PC-3 (cell line): Measurements from ENCODE around the gene ABAT. TPM values are rescaled to one million over a fixed set of nuclear protein-coding genes. Genes with fewer than 3 reads are reported as not detected.
"Not testable (repeated sequence)": the region's sequence is repeated elsewhere in the genome, so short reads cannot be mapped to it uniquely, and the experiment has no call there.

ENCODE experiments used
- ATAC-seq: fragments of 200-7000 bp; cut with Tn5 transposase; 2 replicates; pipeline ENCODE4 v1.9.1; 2020; ENCODE audit warnings: mild to moderate bottlenecking, moderate library complexity
- BruUV-seq: library from RNA; stranded (reverse); fragments of 400-500 nt; replicated peaks from 2 replicates; lab custom pipeline; 2021; lab: Mats Ljungman, UMichigan
- CTCF ChIA-PET: fragments of 300-600 bp; sonication (Branson Sonifier 250); formaldehyde crosslinking; loops from one replicate; lab custom pipeline; 2022; ENCODE audit warnings: antibody characterized with exemption; lab: Charles Lee
- POLR2A ChIA-PET: fragments of 300-600 bp; sonication (Branson Sonifier 250); formaldehyde crosslinking; loops from one replicate; lab custom pipeline; 2022; ENCODE audit warnings: antibody characterized with exemption; ENCODE audit not compliant: unreplicated experiment; lab: Charles Lee
- DNase-seq: peaks from one replicate; pipeline ENCODE4 v3.0.0-alpha.2; 2015
- H2AFZ ChIP-seq: fragments of 300-600 bp; sonication (generic); 2 replicates; pipeline ENCODE4 v1.6.0; 2016; ENCODE audit warnings: antibody characterized with exemption, low read length
- H3F3A ChIP-seq: fragments of 300-600 bp; sonication (generic); one replicate; pipeline ENCODE4 v1.6.0; 2017; ENCODE audit warnings: antibody characterized with exemption, low read length, control low read depth, mild to moderate bottlenecking; ENCODE audit not compliant: unreplicated experiment
- H3K27ac ChIP-seq: fragments of 300-600 bp; sonication (generic); 2 replicates; pipeline ENCODE4 v1.5.1; 2016; ENCODE audit warnings: mild to moderate bottlenecking, low read length
- H3K27me3 ChIP-seq: fragments of 300-600 bp; sonication (generic); 2 replicates; pipeline ENCODE4 v1.6.1; 2016; ENCODE audit warnings: low read length, mixed read lengths
- H3K36me3 ChIP-seq: fragments of 300-600 bp; sonication (generic); 2 replicates; pipeline ENCODE4 v1.6.1; 2016; ENCODE audit warnings: low read depth, mixed run types, low read length, mixed read lengths
- H3K4me1 ChIP-seq: fragments of 300-600 bp; sonication (generic); 2 replicates; pipeline ENCODE4 v1.5.1; 2016; ENCODE audit warnings: low read length; ENCODE audit not compliant: insufficient read depth
- H3K4me2 ChIP-seq: fragments of 300-600 bp; sonication (generic); 2 replicates; pipeline ENCODE4 v1.6.0; 2016; ENCODE audit warnings: low read length
- H3K4me3 ChIP-seq: fragments of 300-600 bp; sonication (generic); 2 replicates; pipeline ENCODE4 v1.5.1; 2016; ENCODE audit warnings: mild to moderate bottlenecking, low read length, mixed read lengths
- H3K79me2 ChIP-seq: fragments of 300-600 bp; sonication (generic); 2 replicates; pipeline ENCODE4 v1.6.1; 2017; ENCODE audit warnings: low read length, mixed read lengths
- H3K9ac ChIP-seq: fragments of 300-600 bp; sonication (generic); 2 replicates; pipeline ENCODE4 v1.6.0; 2016; ENCODE audit warnings: mild to moderate bottlenecking, low read length
- H3K9me2 ChIP-seq: fragments of 300-600 bp; sonication (generic); replicated peaks from 2 replicates; pipeline ENCODE4 v1.6.1; 2016; ENCODE audit warnings: mixed run types, low read length, mixed read lengths
- H3K9me3 ChIP-seq: fragments of 300-600 bp; sonication (generic); 2 replicates; pipeline ENCODE4 v1.6.1; 2016; ENCODE audit warnings: low read length, mixed read lengths
- H4K20me1 ChIP-seq: fragments of 300-600 bp; sonication (generic); 2 replicates; pipeline ENCODE4 v1.6.1; 2016; ENCODE audit warnings: low read length, mixed read lengths
- CTCF ChIP-seq: fragments of 300-600 bp; sonication (generic); conservative IDR thresholded peaks from 2 replicates; pipeline ENCODE4 v1.5.1; 2017; ENCODE audit warnings: antibody characterized with exemption, low read depth, mild to moderate bottlenecking, low read length
- EZH2 ChIP-seq: fragments of 300-600 bp; sonication (generic); IDR thresholded peaks from one replicate; pipeline ENCODE4 v1.6.1; 2017; ENCODE audit warnings: antibody characterized with exemption, mild to moderate bottlenecking, low read length; ENCODE audit not compliant: unreplicated experiment
- EZH2phosphoT487 ChIP-seq: fragments of 300-600 bp; sonication (generic); IDR thresholded peaks from 2 replicates; pipeline ENCODE4 v1.6.1; 2018; ENCODE audit warnings: mild to moderate bottlenecking, antibody characterized with exemption, low read length, borderline replicate concordance
- intact Hi-C: fragments of 100-400 bp; cut with micrococcal nuclease; formaldehyde crosslinking; loops from 2 replicates; pipeline ENCODE4 v1.9.0; 2023
- total RNA-seq: library from RNA; depleted of rRNA; stranded (reverse); fragments of >200 nt; gene quantifications from 2 replicates; pipeline ENCODE4 v1.2.3, GENCODE V29; 2014

The ABAT gene
- total RNA-seq, 1 experiment from 2014 or later = 0.95 TPM

DNA sequence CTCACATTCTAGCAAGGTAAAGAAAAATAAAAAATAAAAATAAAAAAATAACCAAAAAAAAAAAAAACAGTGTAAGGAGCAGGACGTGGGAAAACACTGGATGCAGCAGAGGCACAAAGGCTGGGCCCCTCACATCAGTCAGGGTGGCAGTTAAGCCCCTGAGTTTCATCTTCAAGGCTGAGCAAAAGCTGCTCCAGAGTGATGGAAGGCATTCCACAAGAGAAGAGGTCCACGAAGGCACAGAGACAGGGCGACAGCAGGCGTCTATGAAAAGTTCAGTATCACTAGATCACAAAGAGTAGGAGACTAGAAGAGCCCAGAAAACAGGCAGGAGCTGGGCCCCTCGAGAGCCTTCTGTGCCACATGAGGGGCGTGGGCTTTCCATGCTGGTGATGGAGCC is 111.0 kb downstream of the ABAT start:
- H3K27me3 ChIP-seq = no peaks in the 10 kb centered on the region
- no peaks in the 10 kb centered on the region for H3K9me3 ChIP-seq
- no peak overlapping the region for H3K27ac ChIP-seq
- H3K79me2 ChIP-seq = no peaks in the 10 kb centered on the region
- no peaks in the 10 kb centered on the region for H3K4me1 ChIP-seq
- H3K9me2 ChIP-seq = no peaks in the 10 kb centered on the region
- TF ChIP-seq EZH2phosphoT487 (no peak), EZH2 (no peak), CTCF (no peak)
- H3K4me2 ChIP-seq = no peak overlapping the region
- ATAC-seq (no peak), DNase-seq (no peak)
- CTCF ChIA-PET = interaction anchor here (0.6 kb wide), 1 partner anchor 1603 kb away, joined by 8 read pairs; no protein-coding TSS in a partner anchor
- H3K36me3 ChIP-seq = no peaks in the 10 kb centered on the region
- POLR2A ChIA-PET = no interaction called here
- intact Hi-C loops = no loop called here
- no peak overlapping the region for H2AFZ ChIP-seq
- no peak overlapping the region for H3K9ac ChIP-seq
- no TSS peak for BruUV-seq
- no peaks in the 10 kb centered on the region for H3F3A ChIP-seq
- H4K20me1 ChIP-seq = no peaks in the 10 kb centered on the region
- no peak overlapping the region for H3K4me3 ChIP-seq

DNA sequence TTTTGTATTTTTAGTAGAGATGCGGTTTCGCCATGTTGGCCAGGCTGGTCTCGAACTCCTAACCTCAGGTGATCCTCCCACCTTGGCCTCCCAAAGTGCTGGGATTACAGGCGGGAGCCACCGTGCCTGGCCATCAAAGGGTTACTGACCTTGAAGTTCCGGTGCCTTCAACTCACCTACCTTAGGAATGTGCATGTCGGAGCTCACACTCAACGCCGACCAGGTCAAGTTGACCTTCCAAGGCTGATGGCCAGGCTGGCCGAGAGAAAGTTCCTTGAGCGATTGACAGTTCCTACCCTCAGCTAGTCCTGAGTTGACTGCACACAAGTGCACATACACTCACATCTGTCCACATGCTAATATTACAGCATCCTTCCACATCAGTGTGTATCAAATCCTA is 111.9 kb downstream of the ABAT start:
- H3K4me2 ChIP-seq, DNase-seq, H4K20me1 ChIP-seq, intact Hi-C loops, H3K79me2 ChIP-seq, CTCF ChIA-PET, H2AFZ ChIP-seq, H3K36me3 ChIP-seq, H3K27ac ChIP-seq, H3K27me3 ChIP-seq, H3F3A ChIP-seq, ATAC-seq, H3K9me3 ChIP-seq, BruUV-seq, POLR2A ChIA-PET, H3K4me1 ChIP-seq, H3K9me2 ChIP-seq, H3K4me3 ChIP-seq, H3K9ac ChIP-seq: not testable (repeated sequence)

DNA sequence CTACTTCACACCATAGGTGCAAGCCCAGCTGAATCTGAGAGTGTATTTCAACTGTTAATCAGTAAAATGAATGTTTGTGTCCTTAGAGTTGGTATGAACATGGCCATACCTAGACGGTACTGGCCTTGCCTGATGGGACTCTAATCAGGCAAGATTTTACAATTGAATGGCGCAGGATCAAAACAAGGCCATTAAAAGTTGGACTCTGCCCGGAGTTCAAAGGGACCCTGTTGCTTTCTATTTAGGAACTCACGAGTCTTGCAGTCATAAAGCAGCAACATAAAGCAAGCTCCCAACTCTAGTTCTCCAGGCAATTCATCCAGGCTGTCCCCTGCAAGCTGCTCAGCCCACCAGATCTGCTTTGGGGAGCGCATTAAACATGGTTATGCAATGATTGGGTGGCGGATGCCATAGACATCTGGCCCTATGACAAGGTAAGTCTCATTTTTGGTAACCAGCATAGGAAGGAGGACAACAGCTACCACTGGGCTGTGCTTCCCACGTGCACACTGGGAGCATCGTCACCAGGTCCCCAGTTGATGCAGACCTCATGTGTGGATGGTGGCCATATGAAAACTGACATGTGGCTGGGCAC is 114.3 kb downstream of the ABAT start:
- Histone ChIP-seq H3K79me2 (no peaks in the 10 kb centered on the region), H3K27me3 (no peaks in the 10 kb centered on the region), H3K9me2 (no peaks in the 10 kb centered on the region), H3F3A (no peaks in the 10 kb centered on the region), H3K36me3 (no peaks in the 10 kb centered on the region), H4K20me1 (no peaks in the 10 kb centered on the region), H3K27ac (no peak overlapping the region), H3K4me2 (no peak overlapping the region), H3K4me3 (no peak overlapping the region), H3K4me1 (no peaks in the 10 kb centered on the region), H3K9me3 (no peaks in the 10 kb centered on the region), H3K9ac (no peak overlapping the region), H2AFZ (no peak overlapping the region)
- ChIA-PET CTCF (no interaction called here), POLR2A (no interaction called here)
- TF ChIP-seq EZH2phosphoT487 = no peak
- TF ChIP-seq EZH2 = no peak
- TF ChIP-seq CTCF = no peak
- DNase-seq (no peak), ATAC-seq (no peak)
- intact Hi-C loops = no loop called here
- BruUV-seq = no TSS peak
